NB4 (cell line): Measurements from ENCODE around the gene SEPTIN14.
"Not testable (repeated sequence)": the region's sequence is repeated elsewhere in the genome, so short reads cannot be mapped to it uniquely, and the experiment has no call there.

Experiments
- DNase-seq: peaks from one replicate; pipeline ENCODE4 v3.0.0; 2010; ENCODE audit warnings: low read depth
- H3K4me3 ChIP-seq: one replicate; pipeline ENCODE4 v1.5.1; 2011; ENCODE audit warnings: mild to moderate bottlenecking, low read depth, low read length, moderate library complexity
- MYC ChIP-seq: IDR thresholded peaks from 2 replicates; pipeline ENCODE4 v1.6.1; 2011; ENCODE audit warnings: low read depth, low read length
- POLR2A ChIP-seq: IDR thresholded peaks from 2 replicates; pipeline ENCODE4 v1.6.1; 2011; ENCODE audit warnings: mild to moderate bottlenecking; ENCODE audit not compliant: insufficient read length; ENCODE audit errors: extremely low read depth
- TF ChIP-seq, protein P1 (sequence below): IDR thresholded peaks from 2 replicates; pipeline ENCODE4 v1.6.1; 2011; ENCODE audit warnings: low read depth, low read length
- TF ChIP-seq, protein P2 (sequence below): IDR thresholded peaks from one replicate; pipeline ENCODE4 v1.5.1; 2012; ENCODE audit warnings: low read depth, low read length

The SEPTIN14 gene

DNA sequence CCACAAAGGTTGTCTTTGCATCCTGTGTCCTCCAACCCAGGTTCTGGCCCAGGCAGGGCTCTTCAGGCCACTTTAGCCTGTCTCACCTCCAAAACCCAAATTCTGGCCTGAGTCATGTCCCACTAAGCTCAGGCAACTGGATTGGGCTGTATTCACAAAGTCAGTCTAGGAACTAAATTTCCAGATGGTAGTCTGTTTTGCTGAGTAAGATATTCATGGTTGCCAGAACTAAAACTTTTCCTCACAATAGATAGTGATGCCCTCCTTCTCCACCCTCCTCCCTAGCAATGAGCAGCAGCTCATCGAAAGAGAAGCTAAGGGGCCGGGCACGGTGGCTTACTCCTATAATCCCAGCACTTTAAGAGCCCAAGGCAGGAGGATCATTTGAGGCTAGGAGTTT lies 21.8 kb upstream of the SEPTIN14 start:
- TF ChIP-seq POLR2A: no peak
- TF ChIP-seq, protein P1, sequence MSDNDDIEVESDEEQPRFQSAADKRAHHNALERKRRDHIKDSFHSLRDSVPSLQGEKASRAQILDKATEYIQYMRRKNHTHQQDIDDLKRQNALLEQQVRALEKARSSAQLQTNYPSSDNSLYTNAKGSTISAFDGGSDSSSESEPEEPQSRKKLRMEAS: no peak
- TF ChIP-seq, protein P2, sequence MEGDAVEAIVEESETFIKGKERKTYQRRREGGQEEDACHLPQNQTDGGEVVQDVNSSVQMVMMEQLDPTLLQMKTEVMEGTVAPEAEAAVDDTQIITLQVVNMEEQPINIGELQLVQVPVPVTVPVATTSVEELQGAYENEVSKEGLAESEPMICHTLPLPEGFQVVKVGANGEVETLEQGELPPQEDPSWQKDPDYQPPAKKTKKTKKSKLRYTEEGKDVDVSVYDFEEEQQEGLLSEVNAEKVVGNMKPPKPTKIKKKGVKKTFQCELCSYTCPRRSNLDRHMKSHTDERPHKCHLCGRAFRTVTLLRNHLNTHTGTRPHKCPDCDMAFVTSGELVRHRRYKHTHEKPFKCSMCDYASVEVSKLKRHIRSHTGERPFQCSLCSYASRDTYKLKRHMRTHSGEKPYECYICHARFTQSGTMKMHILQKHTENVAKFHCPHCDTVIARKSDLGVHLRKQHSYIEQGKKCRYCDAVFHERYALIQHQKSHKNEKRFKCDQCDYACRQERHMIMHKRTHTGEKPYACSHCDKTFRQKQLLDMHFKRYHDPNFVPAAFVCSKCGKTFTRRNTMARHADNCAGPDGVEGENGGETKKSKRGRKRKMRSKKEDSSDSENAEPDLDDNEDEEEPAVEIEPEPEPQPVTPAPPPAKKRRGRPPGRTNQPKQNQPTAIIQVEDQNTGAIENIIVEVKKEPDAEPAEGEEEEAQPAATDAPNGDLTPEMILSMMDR: no peak
- TF ChIP-seq MYC: no peak
- no peak overlapping the region for H3K4me3 ChIP-seq
- DNase-seq: no peak

DNA sequence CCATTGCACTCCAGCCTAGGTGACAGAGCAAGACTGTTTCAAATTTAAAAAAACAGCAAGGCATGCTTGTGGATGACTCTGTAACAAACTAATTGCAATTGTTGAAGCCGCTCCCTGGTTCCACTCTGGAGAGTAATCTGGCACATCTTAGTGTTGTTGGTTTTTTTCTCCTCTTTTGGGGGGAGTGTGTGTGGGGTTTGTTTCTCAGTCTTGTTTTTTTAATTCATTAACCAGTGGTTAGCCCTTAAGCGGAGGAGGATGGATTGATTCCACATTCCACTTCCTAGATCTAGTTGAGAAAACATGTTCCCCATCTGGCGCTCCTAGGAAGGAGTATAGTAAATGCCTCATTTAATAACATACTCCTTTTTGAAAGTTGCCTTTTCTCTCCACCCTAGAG lies 16.1 kb upstream of the SEPTIN14 start:
- H3K4me3 ChIP-seq: no peak overlapping the region
- TF ChIP-seq, protein P2: no peak
- TF ChIP-seq, protein P1: no peak
- TF ChIP-seq MYC (no peak), POLR2A (no peak)
- DNase-seq: no peak

DNA sequence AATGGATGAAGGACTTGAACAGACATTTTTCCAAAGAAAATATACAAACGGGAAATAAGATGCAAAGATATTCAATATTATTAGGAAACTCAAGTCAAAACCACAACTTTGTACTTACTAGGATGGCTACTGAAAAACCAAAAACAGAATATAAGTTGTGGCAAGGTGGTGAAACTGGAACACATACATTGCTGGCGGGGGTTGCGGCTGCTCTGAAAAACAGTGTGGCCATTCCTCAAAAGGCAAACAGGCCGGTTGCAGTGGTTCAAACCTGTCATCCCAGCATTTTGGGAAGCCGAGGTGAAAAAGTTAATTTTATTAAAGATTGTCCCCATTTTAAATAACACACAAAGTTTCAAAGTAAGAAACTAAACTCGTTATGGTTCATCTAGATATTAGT lies 14.8 kb upstream of the SEPTIN14 start:
- TF ChIP-seq, protein P2: no peak
- TF ChIP-seq POLR2A (no peak), MYC (no peak)
- TF ChIP-seq, protein P1: no peak
- no peak overlapping the region for H3K4me3 ChIP-seq
- no peak for DNase-seq

DNA sequence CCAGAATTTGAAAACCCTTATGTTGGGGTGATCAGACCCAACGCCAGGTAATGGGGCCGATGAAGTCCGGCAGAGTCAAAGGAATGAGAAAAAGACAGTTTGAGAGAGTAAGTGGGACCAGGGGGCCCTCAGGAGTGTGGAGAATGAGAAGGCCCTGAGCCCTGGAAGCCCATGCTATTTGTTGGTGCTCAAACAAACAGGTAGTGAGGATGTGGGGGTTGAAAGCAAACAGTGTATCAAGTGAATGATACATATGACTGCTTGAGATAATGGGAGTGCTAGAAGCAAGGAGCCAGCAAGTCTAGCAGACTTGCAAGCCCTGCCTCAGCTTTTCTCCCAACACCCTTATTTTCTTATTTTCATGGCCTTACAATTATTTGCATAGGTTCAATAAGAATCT lies 11.2 kb upstream of the SEPTIN14 start:
- no peak overlapping the region for H3K4me3 ChIP-seq
- DNase-seq: no peak
- TF ChIP-seq, protein P1: no peak
- TF ChIP-seq MYC: no peak
- TF ChIP-seq POLR2A: no peak
- TF ChIP-seq, protein P2: no peak

DNA sequence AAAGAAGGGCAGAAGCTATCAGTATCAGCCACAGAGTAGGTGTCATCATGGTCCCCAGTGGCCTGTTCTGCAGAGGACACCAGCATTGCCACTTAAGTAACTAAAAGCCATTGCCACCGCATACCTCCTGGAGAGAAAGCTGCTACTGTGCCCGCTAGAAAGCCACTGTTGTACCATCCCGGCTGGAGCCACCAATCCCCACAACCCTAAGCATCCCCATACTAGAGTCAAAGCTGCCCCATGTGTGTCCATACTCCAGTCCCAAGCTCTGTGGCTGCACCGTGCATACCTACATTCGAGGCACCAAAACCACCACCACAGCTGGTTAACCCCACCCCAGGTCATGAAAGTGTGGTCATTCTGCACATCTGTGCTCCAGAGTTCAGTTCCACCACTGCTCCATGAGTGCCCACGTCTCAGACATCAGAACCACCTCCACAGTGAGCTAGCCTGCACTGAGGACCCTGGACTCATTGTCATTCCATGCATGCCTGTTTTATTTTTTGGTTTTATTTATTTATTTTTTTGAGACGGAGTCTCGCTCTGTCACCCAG lies 9.5 kb upstream of the SEPTIN14 start:
- H3K4me3 ChIP-seq: no peak overlapping the region
- no peak for DNase-seq
- TF ChIP-seq, protein P2: no peak
- TF ChIP-seq, protein P1: no peak
- TF ChIP-seq POLR2A (no peak), MYC (no peak)

DNA sequence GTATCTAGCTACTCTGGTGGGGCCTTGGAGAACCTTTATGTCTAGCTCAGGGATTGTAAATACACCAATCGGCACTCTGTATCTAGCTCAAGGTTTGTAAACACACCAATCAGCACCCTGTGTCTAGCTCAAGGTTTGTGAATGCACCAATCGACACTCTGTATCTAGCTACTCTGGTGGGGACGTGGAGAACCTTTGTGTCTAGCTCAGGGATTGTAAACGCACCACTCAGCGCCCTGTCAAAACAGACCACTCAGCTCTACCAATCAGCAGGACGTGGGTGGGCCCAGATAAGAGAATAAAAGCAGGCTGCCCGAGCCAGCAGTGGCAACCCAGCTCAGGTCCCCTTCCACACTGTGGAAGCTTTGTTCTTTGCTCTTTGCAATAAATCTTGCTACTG lies 6.4 kb upstream of the SEPTIN14 start:
- not testable (repeated sequence) for H3K4me3 ChIP-seq, DNase-seq

DNA sequence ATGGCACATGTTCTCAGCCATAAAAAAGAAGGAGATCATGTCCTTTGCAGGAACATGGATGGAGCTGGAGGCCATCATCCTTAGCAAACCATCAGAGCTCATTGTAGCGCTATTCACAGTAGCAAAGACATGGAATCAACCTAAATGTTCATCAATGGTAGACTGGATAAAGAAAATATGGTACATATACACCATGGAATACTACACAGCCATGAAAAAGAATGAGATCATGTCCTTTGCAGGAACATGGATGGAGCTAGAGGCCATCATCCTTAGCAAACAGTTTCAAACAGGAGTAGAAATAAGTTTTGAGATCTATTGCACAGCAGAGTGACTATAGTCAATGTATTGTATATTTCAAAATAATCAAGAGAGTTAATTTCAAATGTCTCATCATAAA lies 17.4 kb downstream of the SEPTIN14 start:
- DNase-seq: not testable (repeated sequence)

More for the DNA sequence above, 17.4 kb downstream of the SEPTIN14 start:
- H3K4me3 ChIP-seq: not testable (repeated sequence)
